ENCODE data around the gene DNAH14. TPM values are rescaled to one million over a fixed set of nuclear protein-coding genes. Genes with fewer than 3 reads are reported as not detected.

DNAH14 gene
- total RNA-seq, 1 experiment from 2014 or later: 33.2 TPM

- H3K9me2 ChIP-seq (ENCODE audit: insufficient read depth): no peaks in the 10 kb centered on the region
- no peaks in the 10 kb centered on the region for H3K36me3 ChIP-seq (ENCODE audit: control insufficient read depth in 1 of 2, insufficient read depth in 2 of 2, low read length in 2 of 2)
- H3K79me2 ChIP-seq (ENCODE audit: insufficient read depth, low read length): no peaks in the 10 kb centered on the region
- H3K4me2 ChIP-seq (ENCODE audit: low read length): no peak overlapping the region
- TF ChIP-seq MAX (IDR thresholded peaks at IDR 0.05): no peak
- no peak for TF ChIP-seq POLR2AphosphoS5 (IDR thresholded peaks at IDR 0.05; ENCODE audit: low read depth, low read length)
- no peak for TF ChIP-seq CBX3 (IDR thresholded peaks at IDR 0.05; ENCODE audit: low read depth)
- TF ChIP-seq ZNF274 (IDR thresholded peaks at IDR 0.05; ENCODE audit: low read depth, low read length): no peak
- no peak for TF ChIP-seq SP1 (IDR thresholded peaks at IDR 0.05; ENCODE audit: low read depth)
- no peak for TF ChIP-seq RAD21 (IDR thresholded peaks at IDR 0.05; ENCODE audit: low read depth)
- no peak for TF ChIP-seq REST (IDR thresholded peaks at IDR 0.05; ENCODE audit: low read depth)
- TF ChIP-seq ELF1 (IDR thresholded peaks at IDR 0.05; ENCODE audit: borderline replicate concordance, low read depth): no peak
- no peak for TF ChIP-seq CEBPB (IDR thresholded peaks at IDR 0.05; ENCODE audit: low read depth)
- no peak for TF ChIP-seq ATF3 (IDR thresholded peaks at IDR 0.05)
- TF ChIP-seq EZH2 (IDR thresholded peaks at IDR 0.05): no peak
- no peak for TF ChIP-seq EZH2phosphoT487 (IDR thresholded peaks at IDR 0.05; ENCODE audit: borderline replicate concordance)
- no peak for TF ChIP-seq TCF7L2 (IDR thresholded peaks at IDR 0.05; ENCODE audit: borderline replicate concordance, extremely low read depth, insufficient read depth, insufficient read length)
- no peak for ATAC-seq
- no TSS peak for BruUV-seq (replicated peaks)
- no peak overlapping the region for H3K27ac ChIP-seq (ENCODE audit: low read depth, low read length)
- ChIA-PET RAD21 (ENCODE audit: low non-redundant PET in 1 of 2, low total read pairs in 2 of 2, uncharacterized antibody in 2 of 2, unreplicated experiment in 2 of 2) (interaction anchor here in 1 of 2 experiments (0.7 kb wide), 1 partner anchor 56 kb away, joined by 3 read pairs; no protein-coding TSS in a partner anchor), POLR2A (no interaction called here), CTCF (no interaction called here)
- no peak overlapping the region for H3K9ac ChIP-seq (ENCODE audit: low read length)
- no peaks in the 10 kb centered on the region for H3K9me3 ChIP-seq (ENCODE audit: control insufficient read depth in 1 of 2, insufficient read depth in 1 of 2, low read depth in 1 of 2, low read length in 2 of 2)
- no peaks in the 10 kb centered on the region; the same call in 1 of the 2 replicates for H4K20me1 ChIP-seq (ENCODE audit: insufficient read depth)
- H3K4me3 ChIP-seq (replicated peaks in 1 of 2; ENCODE audit: low read depth in 1 of 2, low read length in 2 of 2): no peak overlapping the region
- no peaks in the 10 kb centered on the region for H3K4me1 ChIP-seq (ENCODE audit: control insufficient read depth in 1 of 2, insufficient read depth in 2 of 2, low read length in 2 of 2)
- DNase-seq (ENCODE audit: low read depth, low spot score): no peak
- H3K27me3 ChIP-seq (ENCODE audit: insufficient read depth, low read length): no peaks in the 10 kb centered on the region
- intact Hi-C loops (cut with micrococcal nuclease): no loop called here
- no peak overlapping the region for H2AFZ ChIP-seq (ENCODE audit: low read depth, low read length, poor library complexity, severe bottlenecking)
Observed at GRCh38 chr1:225242611-225243010, 313.1 kb downstream of the DNAH14 start.
